GM12864 (cell line): ENCODE data around the gene CDH4.

Source experiments
- DNase-seq: peaks from one replicate; pipeline ENCODE4 v3.0.0-alpha.2; 2011; ENCODE audit warnings: low read depth
- H3K4me3 ChIP-seq: 2 replicates; pipeline ENCODE4 v1.5.1; 2011; ENCODE audit warnings: mild to moderate bottlenecking, low read depth, low read length, control low read depth
- TF ChIP-seq, protein P1 (sequence below): IDR thresholded peaks from 2 replicates; pipeline ENCODE4 v1.5.1; 2011; ENCODE audit warnings: low read depth, mild to moderate bottlenecking, moderate library complexity, low read length, control low read depth, inconsistent platforms; ENCODE audit errors: missing control alignments

The CDH4 gene

GRCh38 chr20:61314326-61315010, 62.4 kb downstream of the CDH4 start:
- H3K4me3 ChIP-seq: no peak overlapping the region
- TF ChIP-seq, protein P1, sequence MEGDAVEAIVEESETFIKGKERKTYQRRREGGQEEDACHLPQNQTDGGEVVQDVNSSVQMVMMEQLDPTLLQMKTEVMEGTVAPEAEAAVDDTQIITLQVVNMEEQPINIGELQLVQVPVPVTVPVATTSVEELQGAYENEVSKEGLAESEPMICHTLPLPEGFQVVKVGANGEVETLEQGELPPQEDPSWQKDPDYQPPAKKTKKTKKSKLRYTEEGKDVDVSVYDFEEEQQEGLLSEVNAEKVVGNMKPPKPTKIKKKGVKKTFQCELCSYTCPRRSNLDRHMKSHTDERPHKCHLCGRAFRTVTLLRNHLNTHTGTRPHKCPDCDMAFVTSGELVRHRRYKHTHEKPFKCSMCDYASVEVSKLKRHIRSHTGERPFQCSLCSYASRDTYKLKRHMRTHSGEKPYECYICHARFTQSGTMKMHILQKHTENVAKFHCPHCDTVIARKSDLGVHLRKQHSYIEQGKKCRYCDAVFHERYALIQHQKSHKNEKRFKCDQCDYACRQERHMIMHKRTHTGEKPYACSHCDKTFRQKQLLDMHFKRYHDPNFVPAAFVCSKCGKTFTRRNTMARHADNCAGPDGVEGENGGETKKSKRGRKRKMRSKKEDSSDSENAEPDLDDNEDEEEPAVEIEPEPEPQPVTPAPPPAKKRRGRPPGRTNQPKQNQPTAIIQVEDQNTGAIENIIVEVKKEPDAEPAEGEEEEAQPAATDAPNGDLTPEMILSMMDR: no peak
- DNase-seq: no peak

DNA sequence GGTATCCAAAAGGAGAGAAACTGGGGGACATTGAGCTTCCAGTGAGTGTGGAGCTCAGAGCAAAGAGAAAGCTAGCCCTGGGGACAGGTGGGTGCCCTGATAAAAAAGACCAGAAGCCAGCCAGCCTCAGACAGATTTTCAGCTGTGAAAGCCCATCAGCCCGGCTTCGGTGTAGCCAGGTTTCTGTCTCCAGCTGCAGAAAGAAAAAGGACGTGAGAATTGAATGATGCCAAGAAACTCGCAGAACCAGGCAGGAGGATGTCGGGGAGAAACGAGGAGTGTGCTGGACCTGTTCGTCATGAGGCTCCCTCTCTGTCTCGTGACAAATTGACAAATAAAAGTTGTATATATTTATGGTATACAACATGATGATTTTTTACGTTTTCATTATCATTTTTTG, 63.3 kb downstream of the CDH4 start:
- no peak for DNase-seq
- H3K4me3 ChIP-seq: no peak overlapping the region
- TF ChIP-seq, protein P1: no peak

GRCh38 chr20:61316346-61316745, 64.3 kb downstream of the CDH4 start:
- no peak for DNase-seq
- TF ChIP-seq, protein P1: no peak
- no peak overlapping the region for H3K4me3 ChIP-seq

DNA sequence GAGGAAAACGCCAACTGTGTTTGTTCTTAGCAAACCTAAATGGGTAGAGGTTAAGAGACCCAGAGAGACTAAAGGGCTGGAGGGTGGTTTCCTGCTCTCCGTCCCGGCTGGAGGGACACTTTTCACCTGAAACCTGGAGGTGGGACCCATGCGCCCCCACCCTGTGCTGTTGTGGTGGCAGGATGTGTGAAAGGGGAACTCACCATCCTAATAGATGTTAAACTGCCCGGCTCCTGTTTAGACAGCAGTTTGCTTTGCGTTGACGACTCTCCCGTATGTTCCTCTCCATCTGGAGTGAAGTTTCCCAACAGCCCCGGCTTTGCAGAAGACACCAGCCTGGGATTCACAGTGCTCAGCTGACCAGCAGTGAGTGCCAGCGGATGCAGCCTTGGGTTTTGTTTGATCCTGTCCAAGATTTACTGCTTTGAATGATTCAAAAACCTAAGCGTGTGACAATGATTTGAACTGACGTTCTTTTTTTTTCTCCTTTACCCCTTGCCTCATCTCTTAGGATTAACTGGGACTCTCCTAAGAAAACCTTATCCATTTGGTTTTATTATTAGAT, 66.0 kb downstream of the CDH4 start:
- DNase-seq: no peak
- TF ChIP-seq, protein P1: no peak
- no peak overlapping the region for H3K4me3 ChIP-seq

DNA sequence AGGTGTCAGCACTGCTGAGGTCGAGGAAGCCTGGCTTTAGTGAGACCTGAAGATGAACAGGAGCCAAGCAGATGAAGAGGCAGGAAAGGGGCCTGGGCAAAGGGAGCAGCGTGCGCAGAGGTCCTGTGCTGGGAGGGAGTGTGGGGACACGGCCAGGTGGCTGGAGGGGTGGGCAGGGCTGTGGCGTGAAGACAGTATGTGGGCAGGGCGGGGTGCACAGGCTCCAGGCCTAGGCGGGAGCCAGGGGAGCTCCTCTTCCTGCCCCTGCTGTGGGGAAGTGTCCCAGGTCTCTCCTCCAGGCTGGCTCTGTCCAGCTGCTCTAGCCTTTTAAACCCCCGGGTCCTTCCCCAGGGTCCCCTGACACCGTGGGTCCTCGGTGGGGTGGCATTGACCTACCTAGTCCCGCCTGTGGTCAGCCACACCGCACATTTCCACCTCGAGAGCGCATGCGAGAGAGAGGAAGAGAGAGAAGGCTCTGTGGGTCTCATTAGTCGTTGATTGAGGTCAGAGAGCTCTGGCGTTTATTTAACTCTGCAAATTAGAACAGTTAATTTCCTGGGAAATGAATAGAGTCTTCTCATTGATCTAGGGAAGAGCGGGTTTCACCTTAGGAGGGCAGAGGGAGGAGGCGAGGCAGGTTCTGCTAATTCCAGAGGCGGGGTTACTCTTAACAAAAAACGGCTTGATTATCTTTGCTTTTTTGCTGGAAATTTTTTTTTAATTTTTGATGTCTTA, 68.8 kb downstream of the CDH4 start:
- DNase-seq: no peak
- H3K4me3 ChIP-seq: no peak overlapping the region
- TF ChIP-seq, protein P1: no peak

GRCh38 chr20:61321481-61321880, 69.4 kb downstream of the CDH4 start:
- H3K4me3 ChIP-seq: no peak overlapping the region
- no peak for DNase-seq
- TF ChIP-seq, protein P1: no peak
